Left renal pelvis (tissue), 4 donors: ENCODE results near the gene CAMK2N1. TPM values are rescaled to one million over a fixed set of nuclear protein-coding genes. Genes with fewer than 3 reads are reported as not detected.

Experiments
- DNase-seq, 4 donors: peaks; one replicate each; pipeline ENCODE4 v3.0.0-alpha.2; 2013; ENCODE audit warnings: low read depth in 4 of 4, low spot score in 3 of 4
- polyA plus RNA-seq, 4 donors: library from polyadenylated mRNA; unstranded; fragments of 120-200 nt; gene quantifications; one replicate each; pipeline ENCODE4 v1.2.1, GENCODE V29; 2013; ENCODE audit not compliant: insufficient read length in 4 of 4

Gene CAMK2N1
- polyA plus RNA-seq, 4 donors = 30.4 to 87.2 (median 80.7) TPM

DNA sequence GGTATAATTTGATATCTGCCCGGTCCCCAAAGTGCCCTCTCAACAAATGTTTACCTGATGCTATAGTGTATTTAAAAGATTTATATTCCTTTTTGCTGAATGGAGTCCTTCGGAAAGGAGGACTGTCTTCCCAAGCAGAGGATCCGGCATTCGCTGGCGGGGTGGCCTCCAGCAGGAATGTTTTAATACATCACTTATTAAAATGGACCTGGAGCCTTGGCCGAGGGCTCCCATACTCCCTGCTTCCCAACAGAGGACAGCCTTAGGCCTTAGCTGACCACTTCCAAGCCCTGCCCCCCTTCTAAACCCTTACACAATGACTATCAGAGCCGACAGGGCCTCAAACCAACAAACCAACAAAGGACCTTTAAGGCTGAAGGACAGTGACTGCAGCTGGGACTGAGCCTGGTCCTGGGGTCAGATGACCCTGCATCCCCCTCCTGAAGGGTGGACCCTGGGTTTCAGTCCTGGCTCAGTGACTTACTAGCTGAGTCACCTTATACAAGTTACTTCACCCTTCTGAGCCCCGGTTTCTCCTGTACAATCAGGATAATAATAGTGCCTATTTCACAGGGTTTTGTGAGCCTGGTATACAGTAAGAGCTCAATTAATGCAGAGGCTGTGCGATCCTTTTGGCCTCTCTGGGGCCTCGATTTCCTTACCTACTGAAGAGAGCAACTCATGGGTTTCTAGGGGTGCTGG lies 5.6 kb downstream of the CAMK2N1 start:
- DNase-seq = no peak

DNA sequence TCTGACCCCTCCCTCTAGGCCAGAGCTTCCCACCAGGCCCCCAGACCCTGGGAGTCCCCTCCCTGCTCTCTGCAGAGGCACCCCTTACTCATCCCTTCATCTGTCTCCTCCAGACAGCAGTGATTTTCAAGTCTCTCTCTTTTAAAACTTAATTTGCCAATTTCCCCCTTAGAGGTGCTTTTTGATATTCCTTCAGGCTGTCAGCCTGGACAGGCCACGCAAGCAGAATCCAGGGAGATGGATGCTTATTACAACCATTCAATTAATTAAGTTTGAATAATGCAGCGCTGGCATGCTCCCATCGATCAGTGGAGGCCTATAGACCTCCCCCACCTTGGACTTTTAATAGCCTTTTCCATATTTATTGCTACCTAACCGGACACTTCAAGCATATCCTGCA lies 6.2 kb downstream of the CAMK2N1 start:
- no peak for DNase-seq

DNA sequence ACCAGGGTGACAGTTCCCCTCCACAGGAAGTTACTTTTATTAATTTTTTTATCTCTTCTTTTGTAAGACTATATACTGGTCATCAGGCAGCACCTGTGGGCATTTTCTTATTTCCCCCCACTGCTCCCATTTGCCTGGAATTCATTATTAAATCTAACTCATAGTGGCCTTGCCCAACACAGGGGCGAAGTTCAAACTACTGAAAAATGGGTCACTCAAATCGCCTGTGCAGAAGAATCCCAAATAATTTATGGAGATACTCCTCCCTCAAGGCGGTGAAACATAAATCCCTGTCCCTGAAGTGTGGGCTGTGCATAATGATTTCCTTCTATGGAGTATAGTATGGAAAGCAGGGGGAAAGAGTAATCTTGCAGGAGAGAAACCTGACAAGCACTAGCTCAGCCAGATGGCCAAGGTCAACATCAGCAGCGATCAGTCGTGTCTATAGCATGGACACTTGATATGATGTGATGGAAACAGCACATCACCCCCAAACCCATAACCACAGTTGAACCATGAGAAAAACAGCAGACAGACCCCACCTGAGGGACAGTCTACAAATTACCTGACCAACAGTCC lies 7.9 kb downstream of the CAMK2N1 start:
- DNase-seq = no peak

DNA sequence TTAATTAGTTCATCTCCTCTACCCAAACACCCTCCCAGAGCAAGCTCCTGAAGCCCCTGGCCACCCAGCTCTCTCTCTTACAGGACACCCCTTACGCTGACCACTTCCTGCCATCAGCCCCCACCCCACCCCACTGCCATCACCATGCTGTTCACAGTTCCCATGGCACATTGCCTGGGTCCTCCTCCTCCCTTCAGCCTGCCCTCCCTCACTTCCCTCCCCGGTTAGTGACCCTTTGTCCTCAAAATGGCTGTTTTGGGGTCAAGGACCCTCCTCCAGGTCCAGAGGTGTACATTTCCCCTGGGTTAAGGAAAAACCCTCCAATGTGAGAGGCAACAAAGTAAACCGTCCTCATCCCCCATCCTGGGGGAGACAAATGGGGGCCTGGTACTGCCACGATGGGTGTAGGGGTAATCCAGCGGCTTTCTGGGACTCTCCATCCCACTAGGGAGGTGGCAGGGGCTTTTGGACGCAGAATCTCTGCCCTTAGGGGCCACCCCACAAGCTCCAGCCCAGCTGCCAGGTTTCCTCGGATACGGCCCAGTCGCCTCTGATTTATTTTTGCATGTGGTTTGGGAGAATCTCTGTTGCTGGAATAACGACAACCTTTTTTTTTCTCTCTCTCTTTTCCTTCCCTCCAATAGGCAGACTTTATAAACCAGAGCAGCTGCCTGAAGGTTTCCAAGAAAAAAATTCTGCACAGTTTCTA lies 8.5 kb downstream of the CAMK2N1 start:
- DNase-seq = no peak

DNA sequence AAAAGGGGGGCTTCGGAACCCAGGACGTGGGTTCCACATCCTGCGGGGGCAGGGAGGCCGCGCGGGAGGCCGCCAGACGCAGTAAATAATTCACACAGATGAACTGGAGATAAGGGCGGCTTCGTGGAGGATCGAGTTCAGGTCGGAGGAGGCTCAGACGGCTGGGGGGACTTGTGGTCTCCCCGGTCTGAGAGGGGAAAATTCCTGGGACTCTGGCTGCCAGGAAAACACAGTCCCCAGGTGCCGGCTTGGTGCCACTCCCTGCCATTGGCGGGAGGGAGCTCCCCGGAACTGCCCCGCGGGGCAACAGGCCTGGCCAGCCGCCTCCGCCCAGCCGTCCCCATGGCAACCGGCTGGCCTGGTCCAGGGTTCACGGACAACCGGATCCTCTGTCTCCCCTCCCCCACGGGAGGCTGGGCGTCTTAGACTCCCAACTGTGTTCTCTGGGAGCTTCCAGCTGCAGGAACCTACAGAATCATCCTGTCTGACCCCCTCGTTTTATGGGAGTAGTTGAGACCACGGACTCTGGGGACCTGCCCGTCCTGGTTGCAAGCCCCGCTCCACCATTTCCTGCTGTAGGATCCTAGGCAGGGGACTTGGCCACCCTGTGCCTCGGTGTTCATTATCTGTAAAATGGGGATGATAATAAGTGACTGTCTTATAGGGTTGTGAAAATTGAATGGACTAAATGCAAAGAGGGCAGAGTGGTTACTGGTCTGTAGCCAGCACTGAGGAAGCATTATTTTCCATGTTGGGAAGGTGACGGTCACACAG lies 9.6 kb downstream of the CAMK2N1 start:
- peak in 3 of 4 donors; percentile 64 to 72 (median 72) for DNase-seq

DNA sequence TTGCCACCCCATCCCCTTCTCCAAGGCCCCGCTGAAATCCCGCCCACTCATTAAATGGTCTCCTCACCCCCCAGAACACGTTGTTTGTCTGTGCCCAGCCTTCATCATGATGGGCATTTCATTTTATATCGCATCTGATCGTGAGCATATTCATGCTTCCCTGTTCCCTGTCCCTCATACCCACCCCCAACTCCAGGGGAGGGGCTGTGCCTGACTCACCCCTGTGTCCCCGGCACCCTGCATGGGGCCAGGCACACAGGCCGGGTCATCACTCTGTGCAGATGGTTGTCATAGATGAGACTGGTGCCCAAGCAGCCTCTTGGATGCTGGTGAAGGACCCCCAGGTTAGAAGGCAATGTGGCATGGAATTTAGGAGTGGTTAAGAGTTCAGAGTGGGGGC lies 11.0 kb downstream of the CAMK2N1 start:
- no peak for DNase-seq

DNA sequence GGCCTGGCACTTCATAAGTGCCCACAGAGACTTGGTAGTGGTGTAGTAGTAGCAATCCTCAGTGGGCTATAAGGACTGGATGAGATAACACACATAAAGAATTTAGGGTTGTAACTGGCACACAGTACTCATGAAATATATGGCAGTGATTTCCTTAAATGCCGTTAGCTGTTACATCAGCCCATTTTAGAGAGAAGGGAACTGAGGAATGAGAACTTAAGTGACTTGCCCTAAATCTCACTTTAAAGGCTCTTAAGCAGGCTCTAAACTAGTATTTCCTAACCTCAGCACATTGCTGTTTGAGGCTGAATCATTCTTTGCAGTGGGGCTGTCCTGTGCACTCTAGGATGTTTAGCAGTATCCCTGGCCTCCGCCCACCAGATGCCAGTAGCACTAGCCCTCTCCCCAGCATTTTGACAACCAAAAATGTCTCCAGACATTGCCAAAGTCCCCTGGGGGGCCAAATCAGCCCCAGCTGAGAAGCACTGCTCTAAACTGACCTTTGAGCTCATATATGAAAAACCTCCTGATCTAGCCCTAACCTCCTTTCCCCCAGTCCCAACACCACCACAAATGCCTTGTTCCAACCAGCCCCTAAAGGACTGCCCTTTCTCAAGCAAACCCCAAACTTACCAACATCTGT lies 11.6 kb downstream of the CAMK2N1 start:
- no peak for DNase-seq

DNA sequence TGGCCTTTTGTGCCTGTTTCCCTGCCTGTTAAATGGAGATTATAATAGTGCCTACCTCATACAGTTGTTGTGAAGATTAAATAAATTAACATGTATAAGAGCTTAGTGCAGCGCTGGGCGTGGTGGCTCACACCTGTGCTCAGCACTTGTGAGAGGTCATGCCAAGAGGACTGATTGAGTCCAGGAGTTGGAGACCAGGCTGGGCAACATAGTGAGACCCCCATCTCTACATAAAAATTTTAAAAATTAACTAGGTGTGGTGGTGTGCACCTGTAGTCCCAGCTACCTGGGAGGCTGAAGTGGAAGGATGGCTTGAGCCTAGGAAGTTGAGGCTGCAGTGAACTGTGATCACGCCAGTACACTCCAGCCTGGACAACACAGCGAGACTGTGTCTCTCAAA lies 12.1 kb downstream of the CAMK2N1 start:
- DNase-seq = no peak

DNA sequence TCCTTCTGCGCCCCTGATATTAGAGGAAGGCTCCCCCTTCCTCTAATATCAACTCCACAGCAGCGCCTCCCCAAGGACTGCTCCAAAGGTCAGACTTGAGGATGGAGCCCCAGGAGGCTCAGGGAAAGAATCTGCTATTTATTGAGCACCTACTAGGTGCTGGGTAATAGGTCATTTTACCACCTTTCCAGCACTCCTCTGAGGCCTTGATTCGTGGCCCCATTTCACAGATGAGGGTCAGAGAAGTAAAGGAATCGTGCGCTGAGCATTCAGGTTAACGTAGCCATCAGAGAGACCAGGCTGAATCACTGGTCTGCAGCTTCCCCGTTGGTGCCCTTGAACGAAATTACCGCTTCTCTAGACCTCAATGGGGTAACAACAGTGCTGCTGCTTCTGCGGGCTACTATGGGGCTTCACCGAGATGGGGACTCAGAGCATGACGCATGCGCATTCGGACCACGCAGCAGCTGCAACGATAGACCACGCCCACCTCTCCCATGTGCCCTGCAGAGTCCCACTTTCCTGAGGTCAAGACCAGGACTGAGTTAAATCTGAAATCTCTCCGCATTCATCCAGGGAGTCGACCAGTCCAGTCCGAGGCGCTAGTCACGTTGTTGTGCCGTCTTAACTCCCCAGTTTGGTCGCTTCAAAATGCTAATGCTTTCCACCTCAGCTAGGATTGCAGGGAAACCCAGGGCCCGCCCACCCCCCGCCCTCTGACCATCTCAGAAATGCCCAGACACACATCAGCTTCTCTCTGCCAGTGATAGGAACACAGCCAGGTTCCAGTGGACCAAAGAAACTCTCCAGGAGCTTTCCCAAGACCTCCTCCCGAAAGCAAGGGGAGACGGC lies 12.9 kb downstream of the CAMK2N1 start:
- no peak for DNase-seq

DNA sequence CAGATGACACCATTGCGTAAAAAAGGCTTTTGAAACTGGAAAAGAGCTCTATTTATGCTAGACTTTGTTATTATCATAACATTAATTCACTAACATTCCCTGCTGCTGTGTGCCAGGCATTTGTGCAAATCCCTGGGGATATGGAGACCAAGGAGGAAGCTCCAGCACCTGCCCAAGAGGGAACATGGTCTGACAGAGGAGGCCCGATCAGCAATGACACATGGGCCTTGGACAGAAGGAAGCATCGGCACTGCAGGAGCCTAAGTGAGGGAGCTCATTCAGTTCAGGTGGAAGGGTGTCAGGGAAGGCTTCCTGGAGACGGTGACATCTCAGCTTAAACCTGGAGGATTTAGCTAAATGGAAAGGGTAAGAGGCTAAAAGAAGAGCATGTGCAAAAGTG lies 13.9 kb downstream of the CAMK2N1 start:
- DNase-seq = no peak

DNA sequence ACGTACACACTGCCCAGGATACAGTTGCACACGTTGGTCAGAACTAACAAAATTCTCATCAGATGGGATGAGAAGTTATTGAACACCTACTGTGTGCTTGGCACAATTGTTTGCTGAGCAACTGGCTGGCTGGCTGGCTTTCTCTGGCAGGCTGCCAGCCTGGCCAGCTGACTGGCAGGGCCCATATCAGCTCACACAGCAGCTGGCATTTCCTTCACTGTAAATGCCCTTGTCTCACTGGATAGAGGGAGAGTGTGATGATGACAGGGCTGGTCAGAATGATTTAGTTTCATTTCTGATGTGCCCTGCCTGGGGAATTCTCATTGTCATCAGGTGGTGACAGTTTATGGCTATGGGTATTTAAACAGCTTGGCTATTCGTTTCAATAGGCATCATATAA lies 15.8 kb downstream of the CAMK2N1 start:
- DNase-seq = no peak

DNA sequence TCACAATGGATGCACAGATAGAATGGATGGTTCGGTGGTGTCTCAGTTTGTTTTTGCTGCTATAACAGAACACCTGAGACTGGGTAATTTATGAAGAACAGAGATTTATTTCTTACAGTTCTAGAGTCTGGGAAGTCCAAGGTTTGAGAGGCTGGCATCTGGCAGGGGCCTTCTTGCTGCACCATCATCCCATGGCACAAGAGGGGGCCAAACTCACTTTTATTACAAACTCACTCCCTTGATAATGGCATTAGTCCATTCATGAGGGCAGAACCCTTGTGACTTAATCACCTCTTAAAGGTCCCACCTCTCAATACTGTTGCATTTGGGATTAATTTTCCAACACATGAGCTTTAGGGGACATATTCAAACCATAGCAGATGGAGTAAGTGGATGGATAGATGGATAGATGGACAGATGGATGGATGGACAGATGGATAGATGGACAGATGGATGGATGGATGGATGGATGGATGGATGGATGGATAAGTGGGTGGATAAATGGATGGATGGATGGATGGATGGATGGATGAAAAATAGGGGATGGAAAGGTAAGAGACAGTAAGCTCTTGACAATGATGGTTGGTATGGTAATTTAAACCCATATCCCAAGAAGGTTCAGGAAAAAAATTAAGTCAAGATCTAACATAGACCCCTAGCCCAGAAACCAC lies 16.5 kb downstream of the CAMK2N1 start:
- no peak for DNase-seq

DNA sequence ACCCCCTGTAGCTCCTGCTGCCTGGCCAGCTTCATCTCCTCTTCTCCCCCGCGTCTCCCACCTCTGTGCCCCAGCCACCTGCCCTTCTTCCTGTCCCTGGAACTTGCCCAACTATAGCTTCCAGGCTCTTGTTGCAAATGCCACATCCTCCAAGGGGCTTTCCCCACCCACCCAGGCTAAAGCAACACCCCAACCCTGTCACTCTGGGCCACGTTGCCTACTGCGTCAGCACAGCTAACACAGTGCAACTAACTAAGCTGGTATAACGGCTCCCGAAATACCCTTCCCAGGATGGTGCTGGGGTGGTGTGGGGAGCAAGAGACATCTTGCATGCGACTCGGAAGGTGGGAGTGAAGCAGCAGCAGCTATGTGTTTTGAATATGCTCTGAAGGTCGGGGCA lies 19.7 kb downstream of the CAMK2N1 start:
- DNase-seq = no peak

DNA sequence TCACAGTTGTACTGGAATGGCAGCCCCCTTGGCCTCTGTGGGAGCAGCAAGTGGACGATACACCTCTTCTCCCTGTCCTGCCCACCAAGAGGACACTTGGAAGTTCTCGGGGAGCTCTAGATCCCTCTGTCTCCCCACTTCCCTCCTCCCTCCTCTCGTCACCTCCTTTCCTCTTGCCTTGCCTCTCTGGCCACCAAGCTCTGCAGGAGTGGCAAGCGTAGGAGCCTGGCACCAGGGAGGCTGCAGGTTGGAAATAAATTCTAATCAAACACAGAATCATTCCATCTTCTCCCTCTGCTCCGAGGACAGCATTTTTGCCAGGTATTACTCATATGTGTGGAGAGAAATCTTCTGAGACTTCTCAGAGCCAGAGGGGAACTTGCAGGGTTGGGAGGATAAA lies 20.8 kb downstream of the CAMK2N1 start:
- no peak for DNase-seq

DNA sequence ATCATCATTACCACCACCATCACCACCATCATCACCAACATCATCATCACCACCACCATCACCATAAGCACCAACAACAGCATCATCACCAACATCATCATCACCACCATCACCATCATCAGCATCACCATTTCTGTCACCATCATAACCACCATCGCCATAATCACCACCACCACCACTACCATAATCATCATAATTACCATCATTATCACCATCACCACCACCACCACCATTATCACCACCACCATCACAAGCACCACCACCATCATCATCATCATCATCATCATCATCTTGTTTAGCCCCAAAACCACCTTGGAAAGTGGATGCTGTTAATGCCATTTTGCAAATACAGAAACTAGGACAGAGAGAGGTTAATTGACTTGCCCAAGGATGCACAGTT lies 22.5 kb downstream of the CAMK2N1 start:
- DNase-seq = no peak

DNA sequence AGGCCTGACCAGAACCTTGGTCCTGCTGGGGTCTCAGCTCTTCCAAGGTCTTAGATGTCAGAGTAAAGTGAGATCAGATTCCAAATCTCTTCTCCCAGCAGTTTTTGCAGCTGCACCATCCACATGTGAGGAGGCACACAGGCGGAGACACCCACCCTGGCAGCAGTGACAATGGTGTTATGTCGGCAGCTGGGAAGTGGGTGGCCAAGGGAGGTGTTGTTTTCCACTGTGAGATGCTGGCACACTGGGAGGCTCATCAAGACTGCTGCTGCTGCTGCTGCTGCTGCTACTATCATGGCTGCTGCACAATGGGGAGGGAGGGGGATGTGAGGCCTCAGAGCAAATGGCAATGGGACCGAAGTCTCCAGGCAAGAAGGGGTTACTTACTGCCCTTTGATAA lies 23.6 kb downstream of the CAMK2N1 start:
- DNase-seq = no peak

DNA sequence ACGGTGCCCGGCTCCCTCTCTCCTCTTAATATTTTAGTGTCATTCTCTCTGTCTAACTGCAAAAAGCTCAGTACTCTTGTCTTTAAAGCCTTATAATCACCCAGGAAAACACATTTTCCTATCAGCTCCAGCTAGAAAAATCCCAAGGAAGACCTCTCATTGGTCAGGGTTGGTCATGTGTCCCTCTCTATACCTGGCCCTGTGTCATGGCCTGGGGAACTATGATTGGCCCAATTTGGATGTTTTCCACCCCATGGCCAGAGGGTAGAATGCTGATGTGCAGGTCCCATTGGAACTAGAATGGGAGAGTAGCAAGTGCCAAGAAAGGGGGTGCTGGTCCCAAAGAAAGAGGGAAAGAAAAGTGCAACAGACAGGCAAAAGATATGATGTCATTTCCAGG lies 27.3 kb downstream of the CAMK2N1 start:
- DNase-seq = no peak

DNA sequence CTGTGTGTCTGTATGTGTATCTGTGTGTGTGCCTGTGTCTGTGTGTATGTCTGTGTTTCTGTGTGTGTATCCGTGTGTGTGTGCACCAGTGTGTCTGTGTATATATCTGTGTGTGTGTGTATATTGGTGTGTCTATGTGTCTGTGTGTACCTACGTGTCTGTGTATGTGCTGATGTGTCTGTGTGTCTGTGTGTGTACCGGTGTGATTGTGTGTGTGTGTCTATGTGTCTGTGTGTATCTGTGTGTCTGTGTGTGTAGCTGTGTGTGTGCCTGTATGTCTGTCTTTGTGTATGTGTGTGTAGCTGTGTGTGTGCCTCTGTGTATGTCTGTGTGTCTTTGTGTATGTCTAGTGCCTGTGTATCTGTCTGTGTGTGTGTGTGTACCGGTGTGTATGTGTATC lies 32.0 kb downstream of the CAMK2N1 start:
- no peak for DNase-seq

DNA sequence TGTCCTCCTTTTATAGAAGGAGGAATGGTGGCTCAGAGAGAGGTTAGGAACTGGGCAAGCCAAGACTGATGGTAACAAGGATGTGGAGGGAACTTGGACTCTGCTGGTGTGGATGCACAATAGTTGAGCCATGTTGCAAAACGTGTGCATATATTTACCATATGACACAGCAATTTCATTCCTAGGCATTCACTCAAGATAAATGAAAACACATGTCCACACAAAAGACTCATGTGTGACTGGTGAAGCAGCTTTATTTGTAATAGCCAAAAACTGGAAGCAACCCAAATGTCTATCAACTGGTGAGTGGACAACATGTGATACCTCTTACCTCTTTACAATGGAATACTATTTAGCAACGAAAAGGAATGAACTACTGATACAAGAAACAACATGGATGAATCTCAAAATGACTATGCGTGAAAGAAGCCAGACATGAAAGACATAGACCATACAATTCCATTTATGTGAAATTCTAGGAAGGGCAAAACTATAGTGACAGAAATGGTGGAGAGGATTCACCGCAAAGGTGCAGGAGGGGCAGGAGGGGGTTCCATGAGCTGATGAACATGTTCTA lies 36.2 kb downstream of the CAMK2N1 start:
- no peak for DNase-seq
